ENCODE data around the gene ZNF70.

GRCh38 chr22:23762842-23763578 is 12.1 kb upstream of the ZNF70 start, which contains the start of gene C22orf15:
- TF ChIP-seq, protein P1, sequence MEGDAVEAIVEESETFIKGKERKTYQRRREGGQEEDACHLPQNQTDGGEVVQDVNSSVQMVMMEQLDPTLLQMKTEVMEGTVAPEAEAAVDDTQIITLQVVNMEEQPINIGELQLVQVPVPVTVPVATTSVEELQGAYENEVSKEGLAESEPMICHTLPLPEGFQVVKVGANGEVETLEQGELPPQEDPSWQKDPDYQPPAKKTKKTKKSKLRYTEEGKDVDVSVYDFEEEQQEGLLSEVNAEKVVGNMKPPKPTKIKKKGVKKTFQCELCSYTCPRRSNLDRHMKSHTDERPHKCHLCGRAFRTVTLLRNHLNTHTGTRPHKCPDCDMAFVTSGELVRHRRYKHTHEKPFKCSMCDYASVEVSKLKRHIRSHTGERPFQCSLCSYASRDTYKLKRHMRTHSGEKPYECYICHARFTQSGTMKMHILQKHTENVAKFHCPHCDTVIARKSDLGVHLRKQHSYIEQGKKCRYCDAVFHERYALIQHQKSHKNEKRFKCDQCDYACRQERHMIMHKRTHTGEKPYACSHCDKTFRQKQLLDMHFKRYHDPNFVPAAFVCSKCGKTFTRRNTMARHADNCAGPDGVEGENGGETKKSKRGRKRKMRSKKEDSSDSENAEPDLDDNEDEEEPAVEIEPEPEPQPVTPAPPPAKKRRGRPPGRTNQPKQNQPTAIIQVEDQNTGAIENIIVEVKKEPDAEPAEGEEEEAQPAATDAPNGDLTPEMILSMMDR (IDR thresholded peaks at IDR 0.05) = no peak
- TF ChIP-seq ZFX (IDR thresholded peaks at IDR 0.05; ENCODE audit: borderline replicate concordance) = no peak

Data from 22Rv1 (cell line).